Myocyte (in vitro differentiated cells): ENCODE data around the gene SLC35F2. TPM values are rescaled to one million over a fixed set of nuclear protein-coding genes. Genes with fewer than 3 reads are reported as not detected.
"Not testable (repeated sequence)": the region's sequence is repeated elsewhere in the genome, so short reads cannot be mapped to it uniquely, and the experiment has no call there.

Experiments
- DNase-seq: peaks from one replicate; pipeline ENCODE4 v3.0.0-alpha.2; 2012; ENCODE audit warnings: low read depth
- total RNA-seq: library from RNA; depleted of rRNA; stranded (reverse); fragments of >200 nt; gene quantifications from 2 replicates; pipeline ENCODE4 v1.2.3, GENCODE V29; 2014

SLC35F2 gene
- total RNA-seq, 1 donor from 2014 or later, result 0.29 TPM

- no peak for DNase-seq
Measured at GRCh38 chr11:107842412-107843100, 16.0 kb downstream of the SLC35F2 start.

DNA sequence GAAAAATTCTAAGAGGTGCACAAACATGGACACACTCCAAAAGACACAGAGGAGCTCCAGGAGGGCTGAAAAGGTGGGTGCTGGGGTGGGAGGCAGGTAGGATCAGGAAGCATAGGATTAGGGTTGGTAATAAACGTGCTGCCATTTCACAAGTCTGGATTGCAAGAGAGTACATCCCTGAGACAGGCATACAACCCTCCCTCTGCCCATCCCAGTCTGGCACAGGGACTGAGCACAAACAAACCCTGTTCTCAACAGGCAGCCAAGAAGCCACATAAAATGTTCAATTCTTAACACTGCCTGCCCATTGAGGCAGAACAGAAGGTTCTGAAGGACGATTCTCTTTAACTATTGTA, 18.5 kb downstream of the SLC35F2 start:
- DNase-seq, result no peak

GRCh38 chr11:107836851-107837250, 21.7 kb downstream of the SLC35F2 start:
- DNase-seq, result no peak

- no peak for DNase-seq
Measured at GRCh38 chr11:107834995-107835394, 23.6 kb downstream of the SLC35F2 start.

- not testable (repeated sequence) for DNase-seq
Measured at GRCh38 chr11:107833926-107834325, 24.7 kb downstream of the SLC35F2 start.

GRCh38 chr11:107830915-107831540, 27.6 kb downstream of the SLC35F2 start:
- DNase-seq, result no peak

GRCh38 chr11:107827041-107827440, 31.5 kb downstream of the SLC35F2 start:
- DNase-seq, result no peak

DNA sequence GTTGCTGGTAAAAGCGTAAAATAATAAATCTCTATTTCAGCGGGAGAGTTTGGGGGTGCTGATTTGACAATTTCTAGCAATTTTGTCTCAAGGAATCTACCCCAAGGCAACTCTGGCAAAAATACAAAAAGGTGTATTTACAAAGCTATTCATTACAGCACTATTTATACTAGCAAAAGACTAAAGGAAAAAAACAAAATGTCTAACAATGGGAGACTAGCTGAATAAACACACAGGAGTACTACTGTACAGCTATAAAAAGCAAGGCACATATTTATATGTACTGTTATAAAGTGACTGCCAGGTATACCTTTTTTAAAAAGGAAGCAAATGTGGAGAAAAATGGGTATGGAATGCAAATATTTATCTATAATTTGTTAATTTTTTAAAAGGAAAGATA, 32.7 kb downstream of the SLC35F2 start:
- no peak for DNase-seq

DNA sequence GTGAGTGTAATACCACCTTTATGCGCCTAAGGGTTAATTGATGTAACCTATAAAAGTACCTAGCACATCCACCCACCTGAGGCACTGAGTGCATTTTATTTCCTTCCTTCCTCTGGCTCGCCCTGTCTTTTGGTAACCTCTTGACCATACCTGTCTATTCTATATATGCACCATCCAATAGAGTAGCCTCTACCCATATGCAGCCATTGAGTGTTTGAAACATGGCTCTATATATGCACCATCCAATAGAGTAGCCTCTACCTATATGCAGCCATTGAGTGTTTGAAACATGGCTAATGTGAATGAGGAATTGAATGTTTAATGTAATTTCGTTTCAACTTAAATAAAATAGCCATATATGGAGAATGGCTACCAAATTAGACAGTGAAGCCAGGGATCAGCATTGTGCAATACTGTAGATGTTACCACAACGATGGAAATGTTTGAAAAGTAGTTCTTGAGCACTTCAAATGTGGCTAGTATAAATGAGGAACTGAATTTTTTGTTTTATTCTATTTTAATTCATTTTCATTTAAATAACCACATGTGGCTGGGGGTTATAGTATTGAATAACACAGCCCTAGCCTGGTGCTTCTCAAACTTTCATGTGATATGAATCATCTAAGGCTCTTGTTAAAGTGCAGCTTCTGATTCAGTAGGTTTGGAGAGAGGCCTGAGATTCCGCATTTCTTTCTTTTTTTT, 33.8 kb downstream of the SLC35F2 start:
- no peak for DNase-seq

DNA sequence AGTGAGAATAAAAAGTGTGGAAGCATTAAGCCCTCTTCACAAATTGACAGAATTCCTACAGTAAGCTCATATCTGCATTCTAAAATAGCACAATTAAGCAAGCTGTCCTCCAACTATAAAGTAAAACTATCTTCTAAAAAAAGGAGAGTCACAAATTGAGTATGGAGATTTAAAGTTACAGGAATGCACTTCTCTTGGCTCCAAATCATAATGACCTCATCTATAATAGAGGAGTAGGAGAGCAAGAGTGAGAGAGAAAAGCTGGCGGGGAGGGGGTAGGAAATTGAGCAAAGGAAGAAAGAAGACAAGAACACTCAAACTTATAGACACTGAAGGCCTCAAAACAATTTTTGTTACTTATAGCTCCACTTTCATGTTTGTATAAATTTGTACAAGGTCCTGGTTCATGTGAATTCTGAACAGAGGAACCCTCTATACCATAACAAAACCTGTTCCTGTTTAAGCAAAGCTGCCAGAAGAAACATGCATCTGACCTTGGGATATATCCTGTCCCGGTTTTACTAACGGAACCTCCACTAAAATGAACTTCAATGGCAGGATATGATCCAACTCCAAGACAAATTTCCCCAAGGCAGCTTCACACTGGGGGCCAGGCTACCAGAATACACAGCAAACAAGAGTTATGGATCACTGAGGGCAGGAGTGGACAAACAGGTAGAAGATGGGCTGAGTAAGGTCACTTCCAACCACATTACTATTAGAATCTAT, 37.2 kb downstream of the SLC35F2 start:
- no peak for DNase-seq

DNA sequence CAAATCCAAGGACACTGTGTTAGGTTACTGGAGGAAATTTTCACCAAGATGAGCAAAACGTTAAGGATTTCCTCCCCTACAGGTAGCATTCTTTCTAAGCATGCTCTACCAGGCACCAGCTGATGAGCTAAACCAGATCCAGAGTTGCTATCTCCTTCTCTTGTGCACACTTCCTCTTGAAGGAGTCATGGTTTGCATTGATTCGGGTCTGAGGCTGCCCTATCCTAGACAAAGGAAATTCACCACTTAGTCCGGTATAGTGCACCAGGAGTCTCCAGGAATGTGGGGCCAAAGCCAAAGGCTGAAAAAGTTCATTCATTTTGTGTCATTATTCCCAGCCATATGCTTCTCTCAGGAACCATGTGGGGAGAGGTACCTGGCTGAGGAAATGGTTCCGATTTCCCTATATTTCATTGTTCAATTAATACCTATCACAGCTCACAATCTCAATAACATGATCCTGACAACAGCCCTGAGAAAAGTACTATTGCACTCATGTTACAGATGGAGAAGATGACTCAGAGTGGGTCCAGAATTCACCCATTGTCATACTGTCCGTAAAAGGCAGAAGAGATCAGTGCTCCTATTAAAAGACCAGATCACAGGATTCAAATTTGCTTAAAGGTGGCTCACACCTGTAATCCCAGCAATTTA, 39.1 kb downstream of the SLC35F2 start:
- peak; percentile 22 for DNase-seq

- DNase-seq, result no peak
Measured at GRCh38 chr11:107818491-107818890, 40.1 kb downstream of the SLC35F2 start.

- no peak for DNase-seq
Measured at GRCh38 chr11:107816028-107816427, 42.6 kb downstream of the SLC35F2 start.

GRCh38 chr11:107810875-107811274, 47.7 kb downstream of the SLC35F2 start:
- no peak for DNase-seq

DNA sequence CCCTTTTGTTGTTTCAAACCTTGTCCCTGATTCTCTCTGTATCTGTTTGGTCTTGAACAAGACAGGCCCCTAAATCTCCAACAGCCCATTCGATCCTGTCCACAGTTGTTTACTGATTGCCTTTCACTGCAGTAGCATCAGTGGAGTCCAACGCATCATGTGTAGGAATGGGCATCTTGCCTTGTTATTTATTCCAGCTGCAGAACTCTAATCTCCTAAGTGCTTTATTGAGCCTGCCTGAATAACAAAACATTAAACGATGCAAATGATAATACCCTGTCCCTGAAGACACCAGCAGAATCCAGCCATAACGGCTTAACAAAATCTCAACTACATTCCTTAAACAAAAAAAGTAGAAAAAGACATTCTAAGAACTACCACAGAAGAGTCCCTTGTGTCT, 50.1 kb downstream of the SLC35F2 start:
- no peak for DNase-seq

DNA sequence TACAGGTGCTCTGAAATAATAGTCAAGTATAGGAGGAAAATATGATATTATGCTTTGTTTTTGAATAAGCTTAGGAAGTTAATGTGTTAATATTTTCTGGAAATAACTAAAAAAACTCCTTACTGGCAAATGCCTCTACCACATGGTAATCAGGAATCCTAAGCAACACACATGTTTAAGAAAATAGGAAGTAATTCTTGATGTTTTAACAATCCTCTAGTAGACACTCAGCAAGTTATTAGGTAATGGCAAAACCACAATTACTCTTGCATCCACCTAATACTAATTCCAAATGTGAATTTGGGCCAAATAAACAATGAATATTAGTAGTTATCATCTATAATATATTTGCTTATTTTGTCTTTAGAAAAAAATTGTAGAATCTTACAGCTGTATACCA, 53.6 kb downstream of the SLC35F2 start:
- no peak for DNase-seq

GRCh38 chr11:107804211-107804610, 54.4 kb downstream of the SLC35F2 start:
- no peak for DNase-seq

DNA sequence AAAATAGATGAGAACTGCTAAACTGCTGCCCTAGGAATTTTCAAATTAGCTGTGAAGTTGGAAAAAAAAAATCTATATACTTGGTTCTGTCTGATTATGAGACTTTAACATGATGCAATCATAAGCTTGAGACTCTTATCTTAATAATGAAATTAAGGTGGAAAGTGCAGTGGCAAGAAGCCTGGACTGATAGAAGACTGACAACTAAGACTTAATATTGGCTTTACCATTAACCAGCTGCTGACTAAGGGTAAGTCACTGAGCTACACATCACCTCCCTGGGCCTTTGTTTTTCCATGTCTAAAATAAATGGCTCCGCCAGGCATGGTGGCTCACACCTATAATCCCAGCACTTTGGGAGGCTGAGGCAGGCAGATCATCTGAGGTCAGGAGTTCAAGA, 56.9 kb downstream of the SLC35F2 start:
- no peak for DNase-seq

DNA sequence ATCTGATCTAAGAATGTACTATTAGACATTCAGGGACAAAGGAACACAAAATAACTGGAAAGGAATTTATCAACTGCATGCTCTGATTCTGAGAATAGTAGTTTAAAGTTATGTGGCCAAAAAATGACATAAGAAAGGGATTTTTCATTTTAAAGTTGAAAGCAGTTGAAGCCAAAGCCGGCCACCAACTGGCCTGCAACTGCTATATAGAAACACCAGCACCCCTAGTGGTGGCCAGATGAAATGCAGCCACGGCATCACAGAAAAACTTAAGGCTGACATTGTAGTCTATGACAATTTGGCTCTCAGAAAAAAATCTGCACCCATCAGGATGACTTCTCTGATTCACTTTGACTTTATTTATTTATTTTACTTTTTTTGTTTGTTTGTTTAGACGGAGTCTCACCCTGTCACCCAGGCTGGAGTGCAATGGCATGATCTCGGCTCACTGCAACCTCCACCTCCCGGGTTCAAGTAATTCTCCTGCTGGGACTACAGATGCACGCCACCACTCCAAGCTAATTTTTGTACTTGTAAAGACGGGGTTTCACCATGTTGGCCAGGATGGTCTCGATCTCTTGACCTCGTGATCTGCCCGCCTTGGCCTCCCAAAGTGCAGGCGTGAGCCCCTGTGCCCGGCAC, 59.2 kb downstream of the SLC35F2 start:
- DNase-seq, result peak; percentile 77

DNA sequence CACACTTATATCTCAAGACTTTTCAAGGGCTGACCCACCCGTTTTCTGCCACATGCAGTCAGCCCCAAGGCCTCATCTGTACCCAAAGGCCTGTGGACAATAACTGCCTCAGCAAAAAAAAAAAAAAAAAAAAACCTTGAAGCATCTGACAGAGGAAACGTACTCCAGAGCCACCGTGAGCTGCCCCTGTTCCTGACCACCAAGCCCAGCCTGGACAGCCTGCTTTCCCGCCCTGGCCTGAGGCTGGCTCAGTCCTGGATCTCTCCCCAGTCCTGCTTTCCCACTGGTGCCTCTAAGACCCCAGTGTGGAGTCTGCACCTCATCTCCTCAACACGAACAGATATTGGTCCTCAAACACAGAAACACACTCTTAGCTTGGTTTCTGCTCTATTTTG, 66.5 kb downstream of the SLC35F2 start:
- no peak for DNase-seq
